ENCODE results near the gene GPR142.

The GPR142 gene

GRCh38 chr17:74350486-74350885 lies 16.8 kb upstream of the GPR142 start:
- TF ChIP-seq, protein P1, sequence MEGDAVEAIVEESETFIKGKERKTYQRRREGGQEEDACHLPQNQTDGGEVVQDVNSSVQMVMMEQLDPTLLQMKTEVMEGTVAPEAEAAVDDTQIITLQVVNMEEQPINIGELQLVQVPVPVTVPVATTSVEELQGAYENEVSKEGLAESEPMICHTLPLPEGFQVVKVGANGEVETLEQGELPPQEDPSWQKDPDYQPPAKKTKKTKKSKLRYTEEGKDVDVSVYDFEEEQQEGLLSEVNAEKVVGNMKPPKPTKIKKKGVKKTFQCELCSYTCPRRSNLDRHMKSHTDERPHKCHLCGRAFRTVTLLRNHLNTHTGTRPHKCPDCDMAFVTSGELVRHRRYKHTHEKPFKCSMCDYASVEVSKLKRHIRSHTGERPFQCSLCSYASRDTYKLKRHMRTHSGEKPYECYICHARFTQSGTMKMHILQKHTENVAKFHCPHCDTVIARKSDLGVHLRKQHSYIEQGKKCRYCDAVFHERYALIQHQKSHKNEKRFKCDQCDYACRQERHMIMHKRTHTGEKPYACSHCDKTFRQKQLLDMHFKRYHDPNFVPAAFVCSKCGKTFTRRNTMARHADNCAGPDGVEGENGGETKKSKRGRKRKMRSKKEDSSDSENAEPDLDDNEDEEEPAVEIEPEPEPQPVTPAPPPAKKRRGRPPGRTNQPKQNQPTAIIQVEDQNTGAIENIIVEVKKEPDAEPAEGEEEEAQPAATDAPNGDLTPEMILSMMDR (IDR thresholded peaks at IDR 0.05; ENCODE audit: low read depth, low read length): no peak
- no peak for DNase-seq
- no peaks in the 10 kb centered on the region for H3K9me3 ChIP-seq
- H3K36me3 ChIP-seq: no peaks in the 10 kb centered on the region
- no peaks in the 10 kb centered on the region for H3K4me1 ChIP-seq
- H3K4me3 ChIP-seq (ENCODE audit: low read depth, low read length): no peak overlapping the region
- H3K27me3 ChIP-seq: peaks cover 98% of the 10 kb centered on the region

- Histone ChIP-seq H3K27me3 (peaks cover 100% of the 10 kb centered on the region), H3K4me3 (ENCODE audit: low read depth, low read length) (no peak overlapping the region), H3K9me3 (no peaks in the 10 kb centered on the region), H3K36me3 (no peaks in the 10 kb centered on the region), H3K4me1 (no peaks in the 10 kb centered on the region)
- TF ChIP-seq, protein P1 (IDR thresholded peaks at IDR 0.05; ENCODE audit: low read depth, low read length): 0 out of 2 replicates have a peak, but pooled peaks have one; percentile 10
- DNase-seq: peak; percentile 37
Observed at GRCh38 chr17:74351552-74352210, 15.6 kb upstream of the GPR142 start.

GRCh38 chr17:74353446-74354060 lies 13.8 kb upstream of the GPR142 start:
- no peak overlapping the region for H3K4me3 ChIP-seq (ENCODE audit: low read depth, low read length)
- H3K9me3 ChIP-seq: no peaks in the 10 kb centered on the region
- no peak for DNase-seq
- H3K4me1 ChIP-seq: no peaks in the 10 kb centered on the region
- peaks cover 98% of the 10 kb centered on the region for H3K27me3 ChIP-seq
- TF ChIP-seq, protein P1 (IDR thresholded peaks at IDR 0.05; ENCODE audit: low read depth, low read length): no peak
- no peaks in the 10 kb centered on the region for H3K36me3 ChIP-seq

DNA sequence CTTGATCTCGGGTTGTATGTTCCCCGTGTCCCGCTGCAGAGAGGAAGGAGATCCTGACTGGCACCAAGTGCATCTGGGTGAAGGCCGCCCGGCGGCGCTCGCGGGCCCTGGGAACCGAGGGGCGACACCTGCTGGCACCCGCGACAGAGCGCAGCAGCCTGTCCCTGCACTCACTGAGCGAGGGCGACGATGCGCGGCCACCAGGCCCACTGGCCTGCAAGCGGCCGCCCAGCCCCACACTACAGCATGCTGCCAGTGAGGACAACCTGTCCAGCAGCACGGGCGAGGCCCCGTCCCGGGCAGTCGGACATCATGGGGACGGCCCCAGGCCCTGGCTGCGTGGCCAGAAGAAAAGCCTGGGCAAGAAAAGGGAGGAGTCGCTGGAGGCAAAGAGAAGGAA lies 13.2 kb upstream of the GPR142 start:
- H3K4me3 ChIP-seq (ENCODE audit: low read depth, low read length): no peak overlapping the region
- peaks cover 96% of the 10 kb centered on the region for H3K27me3 ChIP-seq
- no peaks in the 10 kb centered on the region for H3K36me3 ChIP-seq
- no peaks in the 10 kb centered on the region for H3K4me1 ChIP-seq
- TF ChIP-seq, protein P1 (IDR thresholded peaks at IDR 0.05; ENCODE audit: low read depth, low read length): peak; percentile 95
- DNase-seq: peak; percentile 84
- no peaks in the 10 kb centered on the region for H3K9me3 ChIP-seq

GRCh38 chr17:74354561-74354960 lies 12.7 kb upstream of the GPR142 start:
- peaks cover 92% of the 10 kb centered on the region for H3K27me3 ChIP-seq
- H3K4me3 ChIP-seq (ENCODE audit: low read depth, low read length): no peak overlapping the region
- H3K9me3 ChIP-seq: no peaks in the 10 kb centered on the region
- TF ChIP-seq, protein P1 (IDR thresholded peaks at IDR 0.05; ENCODE audit: low read depth, low read length): no peak
- H3K4me1 ChIP-seq: no peaks in the 10 kb centered on the region
- H3K36me3 ChIP-seq: no peaks in the 10 kb centered on the region
- DNase-seq: no peak

DNA sequence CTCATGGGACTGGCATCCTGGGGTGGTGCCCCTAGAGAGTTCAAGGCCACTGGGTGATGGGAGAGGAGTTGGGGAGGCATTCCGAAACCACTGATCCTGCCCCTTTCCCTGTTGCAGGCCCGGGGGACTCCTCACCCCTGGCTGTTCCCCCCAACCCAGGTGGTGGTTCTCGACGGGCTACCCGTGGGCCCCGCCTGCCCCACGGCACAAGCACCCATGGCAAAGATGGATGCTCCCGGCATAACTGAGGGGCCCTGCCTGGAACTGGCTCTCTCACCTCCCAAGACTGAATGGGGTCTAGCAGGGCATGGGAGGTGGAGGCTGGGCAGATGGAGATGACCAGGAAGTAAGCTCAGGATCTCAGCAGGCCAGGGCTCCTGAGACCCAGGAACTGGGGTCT lies 12.2 kb upstream of the GPR142 start:
- H3K9me3 ChIP-seq: no peaks in the 10 kb centered on the region
- H3K4me3 ChIP-seq (ENCODE audit: low read depth, low read length): no peak overlapping the region
- no peaks in the 10 kb centered on the region for H3K36me3 ChIP-seq
- TF ChIP-seq, protein P1 (IDR thresholded peaks at IDR 0.05; ENCODE audit: low read depth, low read length): no peak
- no peak for DNase-seq
- peaks cover 87% of the 10 kb centered on the region for H3K27me3 ChIP-seq
- H3K4me1 ChIP-seq: no peaks in the 10 kb centered on the region
